Measurements from ENCODE around the gene HP1BP3. TPM values are rescaled to one million over a fixed set of nuclear protein-coding genes. Genes with fewer than 3 reads are reported as not detected.

Gene HP1BP3
- total and polyA plus RNA-seq, 2 experiments from 2014 or later, result 118 to 171 TPM

- Histone ChIP-seq H3K36me3 (replicated peaks; ENCODE audit: insufficient read depth, low read depth) (no peaks in the 10 kb centered on the region), H3K27me3 (no peaks in the 10 kb centered on the region), H3K9me3 (ENCODE audit: low read depth) (no peaks in the 10 kb centered on the region), H3K27ac (no peak overlapping the region), H3K4me3 (no peak overlapping the region), H4K20me1 (ENCODE audit: insufficient read depth, poor library complexity, severe bottlenecking) (no peaks in the 10 kb centered on the region), H2AFZ (no peak overlapping the region), H3K4me1 (ENCODE audit: insufficient read depth) (no peaks in the 10 kb centered on the region), H3K9me2 (replicated peaks; ENCODE audit: insufficient read depth) (no peaks in the 10 kb centered on the region), H3K4me2 (no peak overlapping the region), H3K79me2 (no peaks in the 10 kb centered on the region)
- no peak for DNase-seq (ENCODE audit: low spot score)
- TF ChIP-seq EZH2phosphoT487 (IDR thresholded peaks at IDR 0.05; ENCODE audit: low read depth, severe bottlenecking, unreplicated experiment), result no peak
- no peak for TF ChIP-seq CTCF (IDR thresholded peaks at IDR 0.05; ENCODE audit: poor library complexity)
- TF ChIP-seq EZH2 (IDR thresholded peaks at IDR 0.05; ENCODE audit: borderline replicate concordance), result no peak
- WGBS (ENCODE audit: low lambda C conversion rate, missing lambda C conversion rate), result 93% methylated on average over 3 of the region's 3 CpGs
Measured at GRCh38 chr1:20709868-20710267, 77.2 kb downstream of the HP1BP3 start.

- H3K27me3 ChIP-seq, result no peaks in the 10 kb centered on the region
- no peaks in the 10 kb centered on the region for H3K9me3 ChIP-seq (ENCODE audit: low read depth)
- H3K27ac ChIP-seq, result no peak overlapping the region
- H3K79me2 ChIP-seq, result no peaks in the 10 kb centered on the region
- no peaks in the 10 kb centered on the region for H3K36me3 ChIP-seq (replicated peaks; ENCODE audit: insufficient read depth, low read depth)
- no peak overlapping the region for H3K4me3 ChIP-seq
- H4K20me1 ChIP-seq (ENCODE audit: insufficient read depth, poor library complexity, severe bottlenecking), result no peaks in the 10 kb centered on the region
- no peak overlapping the region for H2AFZ ChIP-seq
- WGBS (ENCODE audit: low lambda C conversion rate, missing lambda C conversion rate), result 97% methylated on average over 5 of the region's 5 CpGs
- H3K4me1 ChIP-seq (ENCODE audit: insufficient read depth), result no peaks in the 10 kb centered on the region
- TF ChIP-seq CTCF (IDR thresholded peaks at IDR 0.05; ENCODE audit: poor library complexity) (no peak), EZH2phosphoT487 (IDR thresholded peaks at IDR 0.05; ENCODE audit: low read depth, severe bottlenecking, unreplicated experiment) (no peak), EZH2 (IDR thresholded peaks at IDR 0.05; ENCODE audit: borderline replicate concordance) (no peak)
- H3K9me2 ChIP-seq (replicated peaks; ENCODE audit: insufficient read depth), result no peaks in the 10 kb centered on the region
- H3K4me2 ChIP-seq, result no peak overlapping the region
- no peak for DNase-seq (ENCODE audit: low spot score)
Measured at GRCh38 chr1:20708891-20709290, 78.2 kb downstream of the HP1BP3 start.

- H3K9me3 ChIP-seq (ENCODE audit: low read depth), result no peaks in the 10 kb centered on the region
- no peaks in the 10 kb centered on the region for H3K27me3 ChIP-seq
- no peak for DNase-seq (ENCODE audit: low spot score)
- H2AFZ ChIP-seq, result no peak overlapping the region
- 91% methylated on average over 6 of the region's 6 CpGs for WGBS (ENCODE audit: low lambda C conversion rate, missing lambda C conversion rate)
- H3K4me3 ChIP-seq, result no peak overlapping the region
- H4K20me1 ChIP-seq (ENCODE audit: insufficient read depth, poor library complexity, severe bottlenecking), result no peaks in the 10 kb centered on the region
- TF ChIP-seq CTCF (IDR thresholded peaks at IDR 0.05; ENCODE audit: poor library complexity), result no peak
- no peak for TF ChIP-seq EZH2phosphoT487 (IDR thresholded peaks at IDR 0.05; ENCODE audit: low read depth, severe bottlenecking, unreplicated experiment)
- TF ChIP-seq EZH2 (IDR thresholded peaks at IDR 0.05; ENCODE audit: borderline replicate concordance), result no peak
- no peaks in the 10 kb centered on the region for H3K4me1 ChIP-seq (ENCODE audit: insufficient read depth)
- no peaks in the 10 kb centered on the region for H3K9me2 ChIP-seq (replicated peaks; ENCODE audit: insufficient read depth)
- no peaks in the 10 kb centered on the region for H3K36me3 ChIP-seq (replicated peaks; ENCODE audit: insufficient read depth, low read depth)
- no peaks in the 10 kb centered on the region for H3K79me2 ChIP-seq
- H3K4me2 ChIP-seq, result no peak overlapping the region
- H3K27ac ChIP-seq, result no peak overlapping the region
Measured at GRCh38 chr1:20708057-20708456, 79.0 kb downstream of the HP1BP3 start.

- Histone ChIP-seq H2AFZ (no peak overlapping the region), H3K4me1 (ENCODE audit: insufficient read depth) (no peaks in the 10 kb centered on the region), H4K20me1 (ENCODE audit: insufficient read depth, poor library complexity, severe bottlenecking) (no peaks in the 10 kb centered on the region), H3K79me2 (no peaks in the 10 kb centered on the region), H3K4me2 (no peak overlapping the region), H3K9me3 (ENCODE audit: low read depth) (no peaks in the 10 kb centered on the region), H3K4me3 (no peak overlapping the region), H3K9me2 (replicated peaks; ENCODE audit: insufficient read depth) (no peaks in the 10 kb centered on the region), H3K27me3 (no peaks in the 10 kb centered on the region), H3K27ac (no peak overlapping the region), H3K36me3 (replicated peaks; ENCODE audit: insufficient read depth, low read depth) (no peaks in the 10 kb centered on the region)
- DNase-seq (ENCODE audit: low spot score), result no peak
- 72% methylated on average over 5 of the region's 5 CpGs for WGBS (ENCODE audit: low lambda C conversion rate, missing lambda C conversion rate)
- TF ChIP-seq CTCF (IDR thresholded peaks at IDR 0.05; ENCODE audit: poor library complexity) (no peak), EZH2 (IDR thresholded peaks at IDR 0.05; ENCODE audit: borderline replicate concordance) (no peak), EZH2phosphoT487 (IDR thresholded peaks at IDR 0.05; ENCODE audit: low read depth, severe bottlenecking, unreplicated experiment) (no peak)
Measured at GRCh38 chr1:20706841-20707240, 80.3 kb downstream of the HP1BP3 start.

All from hepatocyte (in vitro differentiated cells).